ENCODE data around the gene ELL2. TPM values are rescaled to one million over a fixed set of nuclear protein-coding genes. Genes with fewer than 3 reads are reported as not detected.
A peak's percentile ranks its signal among the peaks of the same experiment; 100 is the strongest.

Gene ELL2
- total and polyA plus RNA-seq, 2 of the 13 experiments (the other 11 are each of a cell fraction or from before 2014, with no cell fraction given): 78.9 to 97.1 TPM

DNA sequence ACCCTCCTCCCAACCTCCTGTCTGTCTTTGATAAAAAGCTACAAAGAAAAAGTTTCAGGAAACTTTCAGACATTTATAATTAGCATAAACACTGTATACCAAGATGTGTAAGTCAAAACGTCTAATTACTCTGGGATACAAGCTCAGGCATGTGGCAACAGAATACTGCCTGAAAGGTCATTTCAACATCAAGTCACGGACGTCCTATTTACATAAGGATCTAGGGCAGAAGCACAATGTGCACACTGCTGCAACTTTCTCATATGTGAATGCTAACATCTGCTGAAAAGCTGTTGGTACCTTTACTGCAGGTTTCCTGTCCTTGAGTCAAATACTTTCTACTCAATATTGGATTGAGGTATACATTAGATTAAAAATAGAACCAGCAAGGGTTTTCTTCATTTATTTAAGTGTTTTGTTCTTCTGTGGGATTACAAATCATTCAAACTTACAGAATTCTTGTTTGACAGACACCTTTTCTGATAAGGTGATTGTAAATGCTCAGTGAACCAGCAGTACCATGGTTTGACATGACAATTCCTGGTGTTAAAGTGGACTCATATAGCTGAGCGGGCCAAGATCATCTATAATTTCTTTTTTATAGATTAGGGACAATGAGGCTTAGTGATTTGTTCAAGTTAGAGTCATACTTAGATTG lies 36.8 kb downstream of the ELL2 start (continued):
- TF ChIP-seq, protein P1, sequence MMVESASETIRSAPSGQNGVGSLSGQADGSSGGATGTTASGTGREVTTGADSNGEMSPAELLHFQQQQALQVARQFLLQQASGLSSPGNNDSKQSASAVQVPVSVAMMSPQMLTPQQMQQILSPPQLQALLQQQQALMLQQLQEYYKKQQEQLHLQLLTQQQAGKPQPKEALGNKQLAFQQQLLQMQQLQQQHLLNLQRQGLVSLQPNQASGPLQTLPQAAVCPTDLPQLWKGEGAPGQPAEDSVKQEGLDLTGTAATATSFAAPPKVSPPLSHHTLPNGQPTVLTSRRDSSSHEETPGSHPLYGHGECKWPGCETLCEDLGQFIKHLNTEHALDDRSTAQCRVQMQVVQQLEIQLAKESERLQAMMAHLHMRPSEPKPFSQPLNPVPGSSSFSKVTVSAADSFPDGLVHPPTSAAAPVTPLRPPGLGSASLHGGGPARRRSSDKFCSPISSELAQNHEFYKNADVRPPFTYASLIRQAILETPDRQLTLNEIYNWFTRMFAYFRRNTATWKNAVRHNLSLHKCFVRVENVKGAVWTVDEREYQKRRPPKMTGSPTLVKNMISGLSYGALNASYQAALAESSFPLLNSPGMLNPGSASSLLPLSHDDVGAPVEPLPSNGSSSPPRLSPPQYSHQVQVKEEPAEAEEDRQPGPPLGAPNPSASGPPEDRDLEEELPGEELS (CRISPR knock-in tag; IDR thresholded peaks at IDR 0.05): peak; percentile 85
- TF ChIP-seq FOXC1 (CRISPR knock-in tag; IDR thresholded peaks at IDR 0.05; ENCODE audit: borderline replicate concordance) (no peak), FOXO1 (CRISPR knock-in tag; IDR thresholded peaks at IDR 0.05) (peak; percentile 68; the same call in 1 of the 2 replicates), SMC3 (IDR thresholded peaks at IDR 0.05; ENCODE audit: low read length) (peak; percentile 9; the same call in 1 of the 2 replicates), FOXJ3 (CRISPR knock-in tag; IDR thresholded peaks at IDR 0.05; ENCODE audit: borderline replicate concordance) (peak; percentile 38; the same call in 1 of the 2 replicates), CREB1 (IDR thresholded peaks at IDR 0.05) (no peak), CREB1 (CRISPR knock-in tag; IDR thresholded peaks at IDR 0.05) (peak; percentile 74), ZNF567 (CRISPR knock-in tag; IDR thresholded peaks at IDR 0.05; ENCODE audit: borderline replicate concordance) (0 out of 2 replicates have a peak, but pooled peaks have one; percentile 59), ZNF792 (CRISPR knock-in tag; IDR thresholded peaks at IDR 0.05) (0 out of 2 replicates have a peak, but pooled peaks have one; percentile 48), ZNF75D (CRISPR knock-in tag; IDR thresholded peaks at IDR 0.05; ENCODE audit: borderline replicate concordance) (no peak), EP300 (IDR thresholded peaks at IDR 0.05; ENCODE audit: low read depth in 2 of 2, low read length in 2 of 2) (peak; percentile 21 to 75; a peak in 1 of 4 replicates), EP300 (CRISPR knock-in tag; IDR thresholded peaks at IDR 0.05; ENCODE audit: borderline replicate concordance) (peak; percentile 70; the same call in 1 of the 2 replicates), RARA (CRISPR knock-in tag; IDR thresholded peaks at IDR 0.05) (peak; percentile 72), SRSF9 (IDR thresholded peaks at IDR 0.05; ENCODE audit: borderline replicate concordance, insufficient read depth, low read depth, low read length, poor library complexity, severe bottlenecking) (no peak), ZNF230 (CRISPR knock-in tag; IDR thresholded peaks at IDR 0.05) (no peak), SMAD3 (CRISPR knock-in tag; IDR thresholded peaks at IDR 0.05) (peak; percentile 83; the same call in 1 of the 2 replicates), ZMYM3 (CRISPR knock-in tag; IDR thresholded peaks at IDR 0.05) (0 out of 2 replicates have a peak, but pooled peaks have one; percentile 22), ZSCAN29 (CRISPR knock-in tag; conservative IDR thresholded peaks at IDR 0.05) (no peak)
- TF ChIP-seq, protein P2, sequence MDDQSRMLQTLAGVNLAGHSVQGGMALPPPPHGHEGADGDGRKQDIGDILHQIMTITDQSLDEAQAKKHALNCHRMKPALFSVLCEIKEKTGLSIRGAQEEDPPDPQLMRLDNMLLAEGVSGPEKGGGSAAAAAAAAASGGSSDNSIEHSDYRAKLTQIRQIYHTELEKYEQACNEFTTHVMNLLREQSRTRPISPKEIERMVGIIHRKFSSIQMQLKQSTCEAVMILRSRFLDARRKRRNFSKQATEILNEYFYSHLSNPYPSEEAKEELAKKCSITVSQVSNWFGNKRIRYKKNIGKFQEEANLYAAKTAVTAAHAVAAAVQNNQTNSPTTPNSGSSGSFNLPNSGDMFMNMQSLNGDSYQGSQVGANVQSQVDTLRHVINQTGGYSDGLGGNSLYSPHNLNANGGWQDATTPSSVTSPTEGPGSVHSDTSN (CRISPR knock-in tag; IDR thresholded peaks at IDR 0.05; ENCODE audit: borderline replicate concordance): no peak
- TF ChIP-seq, protein P3, sequence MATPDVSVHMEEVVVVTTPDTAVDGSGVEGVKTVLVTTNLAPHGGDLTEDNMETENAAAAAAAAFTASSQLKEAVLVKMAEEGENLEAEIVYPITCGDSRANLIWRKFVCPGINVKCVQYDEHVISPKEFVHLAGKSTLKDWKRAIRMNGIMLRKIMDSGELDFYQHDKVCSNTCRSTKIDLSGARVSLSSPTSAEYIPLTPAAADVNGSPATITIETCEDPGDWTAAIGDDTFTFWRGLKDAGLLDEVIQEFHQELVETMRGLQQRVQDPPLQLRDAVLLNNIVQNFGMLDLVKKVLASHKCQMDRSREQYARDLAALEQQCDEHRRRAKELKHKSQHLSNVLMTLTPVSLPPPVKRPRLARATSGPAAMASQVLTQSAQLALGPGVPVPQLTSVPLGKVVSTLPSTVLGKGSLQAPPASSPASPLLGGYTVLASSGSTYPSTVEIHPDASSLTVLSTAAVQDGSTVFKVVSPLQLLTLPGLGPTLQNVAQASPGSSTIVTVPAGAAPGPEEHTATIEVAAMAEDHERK (CRISPR knock-in tag; IDR thresholded peaks at IDR 0.05; ENCODE audit: low read depth): no peak
- TF ChIP-seq, protein P4, sequence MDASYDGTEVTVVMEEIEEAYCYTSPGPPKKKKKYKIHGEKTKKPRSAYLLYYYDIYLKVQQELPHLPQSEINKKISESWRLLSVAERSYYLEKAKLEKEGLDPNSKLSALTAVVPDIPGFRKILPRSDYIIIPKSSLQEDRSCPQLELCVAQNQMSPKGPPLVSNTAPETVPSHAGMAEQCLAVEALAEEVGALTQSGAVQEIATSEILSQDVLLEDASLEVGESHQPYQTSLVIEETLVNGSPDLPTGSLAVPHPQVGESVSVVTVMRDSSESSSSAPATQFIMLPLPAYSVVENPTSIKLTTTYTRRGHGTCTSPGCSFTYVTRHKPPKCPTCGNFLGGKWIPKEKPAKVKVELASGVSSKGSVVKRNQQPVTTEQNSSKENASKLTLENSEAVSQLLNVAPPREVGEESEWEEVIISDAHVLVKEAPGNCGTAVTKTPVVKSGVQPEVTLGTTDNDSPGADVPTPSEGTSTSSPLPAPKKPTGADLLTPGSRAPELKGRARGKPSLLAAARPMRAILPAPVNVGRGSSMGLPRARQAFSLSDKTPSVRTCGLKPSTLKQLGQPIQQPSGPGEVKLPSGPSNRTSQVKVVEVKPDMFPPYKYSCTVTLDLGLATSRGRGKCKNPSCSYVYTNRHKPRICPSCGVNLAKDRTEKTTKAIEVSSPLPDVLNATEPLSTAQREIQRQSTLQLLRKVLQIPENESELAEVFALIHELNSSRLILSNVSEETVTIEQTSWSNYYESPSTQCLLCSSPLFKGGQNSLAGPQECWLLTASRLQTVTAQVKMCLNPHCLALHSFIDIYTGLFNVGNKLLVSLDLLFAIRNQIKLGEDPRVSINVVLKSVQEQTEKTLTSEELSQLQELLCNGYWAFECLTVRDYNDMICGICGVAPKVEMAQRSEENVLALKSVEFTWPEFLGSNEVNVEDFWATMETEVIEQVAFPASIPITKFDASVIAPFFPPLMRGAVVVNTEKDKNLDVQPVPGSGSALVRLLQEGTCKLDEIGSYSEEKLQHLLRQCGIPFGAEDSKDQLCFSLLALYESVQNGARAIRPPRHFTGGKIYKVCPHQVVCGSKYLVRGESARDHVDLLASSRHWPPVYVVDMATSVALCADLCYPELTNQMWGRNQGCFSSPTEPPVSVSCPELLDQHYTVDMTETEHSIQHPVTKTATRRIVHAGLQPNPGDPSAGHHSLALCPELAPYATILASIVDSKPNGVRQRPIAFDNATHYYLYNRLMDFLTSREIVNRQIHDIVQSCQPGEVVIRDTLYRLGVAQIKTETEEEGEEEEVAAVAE (CRISPR knock-in tag; IDR thresholded peaks at IDR 0.05; ENCODE audit: borderline replicate concordance): peak; percentile 30; the same call in 1 of the 2 replicates

Measured in HepG2 (cell line).